ENCODE data around the gene NPDC1.
A peak's percentile ranks its signal among the peaks of the same experiment; 100 is the strongest.

NPDC1 gene

GRCh38 chr9:136992819-136993369 lies 53.1 kb downstream of the NPDC1 start:
- DNase-seq (ENCODE audit: low read depth) = no peak

DNA sequence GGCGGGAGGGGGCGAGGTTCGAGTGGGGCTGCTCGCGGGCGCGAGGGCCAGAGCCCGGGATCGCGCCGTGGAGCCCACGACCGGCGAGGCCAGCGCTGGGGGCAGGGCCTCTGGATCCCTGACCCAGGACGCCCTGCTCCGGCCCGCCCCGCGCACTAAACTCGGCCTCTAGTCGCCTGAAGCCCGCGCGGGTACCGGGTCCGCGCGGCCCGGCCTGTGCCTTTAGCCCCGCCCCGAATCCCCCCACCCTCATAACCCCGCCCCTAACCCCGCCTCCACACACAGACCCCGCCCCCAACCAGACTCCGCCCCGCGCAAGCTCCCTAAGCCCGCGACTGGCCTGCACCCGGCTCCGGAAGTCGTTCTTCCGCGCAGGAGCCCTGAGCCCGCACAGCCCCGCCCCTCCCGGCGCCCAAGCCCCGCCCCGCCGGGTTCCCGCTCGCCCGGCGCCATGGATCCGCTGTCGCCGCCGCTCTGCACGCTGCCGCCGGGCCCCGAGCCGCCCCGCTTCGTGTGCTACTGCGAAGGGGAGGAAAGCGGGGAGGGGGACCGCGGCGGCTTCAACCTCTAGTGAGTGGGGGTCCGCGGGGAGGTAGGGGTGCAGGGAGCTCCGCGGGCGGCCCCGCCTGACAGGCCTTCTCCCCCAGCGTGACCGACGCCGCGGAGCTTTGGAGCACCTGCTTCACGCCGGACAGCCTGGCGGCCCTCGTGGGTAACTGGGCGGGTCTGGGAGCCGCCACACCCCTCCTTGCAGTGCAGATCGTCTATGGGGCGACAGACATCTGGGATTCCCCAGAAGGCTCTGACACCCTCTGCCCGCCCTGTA lies 53.8 kb downstream of the NPDC1 start, which contains the start of gene PAXX:
Gene PAXX (plus strand): TSS at position 430 of the 826 bp plus-strand sequence. CDS start 22 bp downstream, at position 452.
- peak; percentile 85 for DNase-seq (ENCODE audit: low read depth)

DNA sequence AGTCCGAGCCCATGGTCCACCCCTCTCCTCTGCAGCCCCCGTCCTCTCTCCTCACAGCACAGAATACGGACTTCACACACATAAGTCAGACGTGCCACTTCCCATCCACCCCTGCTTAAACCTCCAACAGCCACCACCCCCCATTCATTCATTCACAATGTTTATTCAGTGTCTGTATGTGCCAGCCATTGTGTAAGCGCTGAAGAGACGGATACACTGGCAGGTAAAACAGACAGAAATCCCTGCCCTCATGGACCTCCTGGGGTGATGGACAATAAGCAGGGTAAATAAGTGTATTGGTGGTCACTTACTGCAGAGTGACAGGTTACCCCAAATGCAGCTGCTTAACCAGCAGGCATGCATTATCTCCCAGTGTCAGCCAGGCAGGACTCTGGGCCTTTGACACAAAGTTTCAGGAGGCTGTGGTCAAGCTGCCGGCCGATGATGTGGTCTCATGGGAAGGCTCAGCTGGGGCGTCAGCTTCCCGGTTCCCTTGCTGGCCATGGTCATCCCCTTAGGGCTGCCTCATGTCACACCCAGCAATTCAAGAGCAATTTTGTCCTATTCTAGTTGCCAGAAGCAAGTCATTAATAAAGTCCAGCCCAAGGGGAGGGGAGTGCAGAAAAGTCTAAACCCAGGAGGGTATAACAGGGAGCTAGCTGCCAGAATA lies 55.6 kb downstream of the NPDC1 start:
- no peak for DNase-seq (ENCODE audit: low read depth)
